Globus pallidus (tissue), 1 donor: ENCODE data around the gene ITGB8.
A peak's percentile ranks its signal among the peaks of the same experiment; 100 is the strongest.

ENCODE experiments used
- DNase-seq: peaks from one replicate; pipeline ENCODE4 v3.0.0-alpha.2; 2015; ENCODE audit warnings: low spot score

Gene ITGB8

GRCh38 chr7:20340839-20341238, 10.1 kb downstream of the ITGB8 start:
- peak; percentile 89 for DNase-seq

GRCh38 chr7:20343205-20343604, 12.5 kb downstream of the ITGB8 start:
- no peak for DNase-seq

GRCh38 chr7:20343941-20344340, 13.2 kb downstream of the ITGB8 start:
- DNase-seq = no peak

- DNase-seq = no peak
Measured at GRCh38 chr7:20344396-20344795, 13.7 kb downstream of the ITGB8 start.

DNA sequence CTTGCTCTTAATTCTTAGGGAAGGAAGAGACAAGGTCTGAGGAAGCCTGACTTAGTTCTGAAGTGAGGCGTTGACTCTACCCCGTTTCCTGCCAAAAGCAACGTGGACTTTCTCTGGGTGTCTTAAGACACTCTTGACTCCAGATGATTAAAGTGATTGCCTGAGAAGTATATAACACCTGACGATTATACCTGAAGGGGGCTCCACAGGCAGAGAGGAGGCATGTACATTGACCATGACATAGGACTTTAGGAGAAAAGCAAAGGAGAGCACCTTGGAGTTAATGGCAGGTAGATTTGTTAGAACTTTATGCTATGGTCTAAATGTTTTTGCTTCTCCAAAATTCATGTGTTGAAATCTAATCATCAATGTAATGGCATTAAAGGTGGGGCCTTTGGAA, 15.9 kb downstream of the ITGB8 start:
- no peak for DNase-seq

GRCh38 chr7:20347680-20348079, 17.0 kb downstream of the ITGB8 start:
- DNase-seq = no peak

GRCh38 chr7:20348125-20348807, 17.6 kb downstream of the ITGB8 start:
- DNase-seq = no peak

DNA sequence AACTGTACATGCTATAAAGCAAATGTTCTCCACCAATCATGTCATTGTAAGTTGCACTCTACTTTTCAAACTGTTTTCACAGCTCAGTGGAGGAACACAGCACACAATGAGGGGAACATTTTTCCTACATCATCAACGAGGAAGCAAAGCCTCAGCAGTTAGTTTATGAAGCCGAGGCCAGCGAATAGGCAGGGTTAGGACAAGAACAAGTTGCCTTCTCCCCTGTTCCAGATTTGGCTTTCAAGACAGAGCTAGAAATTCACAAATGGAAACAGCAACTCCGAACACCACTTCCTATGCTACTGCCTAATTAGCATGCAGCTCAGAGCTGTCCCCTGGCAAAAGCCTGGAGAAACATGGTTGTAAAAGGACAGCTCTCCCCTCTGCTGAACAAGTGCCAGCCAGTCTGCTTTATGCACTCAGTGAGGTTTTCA, 19.8 kb downstream of the ITGB8 start:
- DNase-seq = peak; percentile 94

DNA sequence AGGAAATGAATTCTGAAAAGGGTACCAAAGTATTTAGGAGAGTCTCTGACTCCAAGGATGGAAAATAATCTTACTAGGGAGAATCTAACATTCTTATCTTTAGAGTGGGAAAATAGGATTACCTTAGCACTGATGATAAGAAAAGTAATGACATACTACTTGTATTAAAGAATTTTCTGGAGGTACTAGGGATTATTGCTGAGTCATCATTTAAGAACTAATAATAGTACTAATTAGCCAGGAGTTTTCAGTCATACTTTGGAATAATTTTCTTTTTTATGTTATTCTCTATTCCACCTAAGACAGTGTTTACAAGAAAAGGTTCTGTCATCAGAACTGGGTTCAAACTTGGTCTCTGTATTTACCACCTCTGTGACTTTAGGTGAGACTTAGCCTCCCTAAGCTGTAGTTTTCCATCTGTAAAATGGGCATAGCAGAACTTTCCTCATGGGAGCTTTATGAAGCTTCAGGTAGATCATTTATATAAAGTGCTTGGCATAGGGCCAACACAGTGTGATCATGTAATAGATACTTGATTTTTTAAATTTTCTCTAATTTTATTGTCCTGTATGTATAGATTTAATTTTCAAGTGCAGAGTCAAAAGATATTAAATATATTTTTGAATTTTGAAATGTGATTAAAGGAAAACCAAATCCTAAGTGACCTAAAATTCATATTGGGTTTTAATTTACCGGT, 20.4 kb downstream of the ITGB8 start:
- no peak for DNase-seq

- DNase-seq = no peak
Measured at GRCh38 chr7:20351901-20352300, 21.2 kb downstream of the ITGB8 start.

DNA sequence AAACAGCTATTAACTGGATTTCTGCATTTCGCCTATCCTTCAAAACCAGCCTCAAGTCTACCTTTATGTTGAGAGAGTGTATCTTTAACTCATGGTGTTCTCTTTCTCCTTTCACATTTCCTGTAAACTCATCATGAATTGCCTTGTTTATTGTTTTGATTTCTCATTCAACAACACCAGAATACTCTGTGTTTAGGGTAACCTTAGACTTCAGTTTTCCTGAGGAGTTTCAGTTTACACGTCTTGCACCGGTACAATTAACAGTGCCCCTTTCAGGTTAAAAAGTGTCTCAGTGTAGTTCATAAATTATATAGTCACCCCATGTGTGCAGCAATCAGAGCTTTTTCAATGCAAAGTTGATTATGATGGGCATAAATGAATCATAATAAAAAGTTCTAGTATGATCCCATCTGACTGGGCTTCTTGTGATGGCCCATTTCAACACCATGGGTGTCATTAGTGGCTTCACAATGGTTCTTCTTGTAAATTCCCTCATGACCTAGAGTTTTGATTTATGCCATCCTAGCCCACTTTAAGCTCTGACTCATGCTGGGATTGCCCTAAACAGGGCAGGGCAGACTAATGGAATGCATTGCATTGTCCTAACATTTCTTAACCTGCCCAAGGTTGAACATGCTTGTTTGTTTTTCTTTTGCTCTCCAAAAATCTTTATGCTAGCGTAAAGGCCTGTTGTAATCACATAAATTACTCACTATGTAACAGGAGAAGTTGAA, 22.0 kb downstream of the ITGB8 start:
- no peak for DNase-seq

DNA sequence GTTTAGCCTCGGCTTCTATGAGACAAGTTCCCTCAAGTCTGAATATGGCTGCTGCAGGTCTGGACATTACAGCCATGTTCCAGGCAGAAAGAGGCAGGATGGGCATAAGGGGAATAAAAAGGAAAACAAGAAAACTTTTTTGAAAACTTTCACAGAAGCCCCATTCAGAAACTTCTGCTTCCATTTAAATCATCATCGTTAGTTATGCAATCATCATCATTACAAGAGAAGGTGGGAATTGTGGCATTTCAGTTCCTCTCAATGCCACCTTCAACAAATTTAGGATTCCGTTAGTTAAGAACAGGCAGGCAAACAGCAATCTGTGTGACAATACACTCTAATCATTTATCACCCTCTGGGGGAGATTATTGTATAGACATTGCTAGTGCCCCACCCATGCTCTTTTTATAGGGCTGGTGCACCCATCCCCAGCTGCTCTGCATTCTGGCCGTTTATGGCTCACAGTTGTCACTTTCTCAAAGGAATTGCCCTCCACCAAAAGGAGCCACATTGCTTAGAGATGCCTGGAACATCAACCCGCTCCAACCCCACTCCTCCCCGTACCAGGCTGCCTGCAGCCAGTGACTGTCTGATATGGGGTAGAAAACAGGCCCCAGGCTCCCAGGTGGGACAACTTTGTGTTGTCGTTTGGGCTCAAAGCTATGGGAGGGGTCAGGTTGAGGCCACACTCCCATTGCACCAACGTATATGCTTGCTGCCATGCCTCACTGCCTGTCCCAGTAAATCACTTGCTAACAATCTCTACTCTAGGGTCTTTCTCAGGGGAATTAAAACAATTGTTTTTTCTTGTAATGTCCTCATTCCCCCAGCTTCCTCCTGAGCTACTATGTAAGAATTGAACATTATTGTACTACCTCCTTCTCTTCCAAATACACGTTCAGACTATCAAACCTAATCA, 24.2 kb downstream of the ITGB8 start:
- no peak for DNase-seq

- no peak for DNase-seq
Measured at GRCh38 chr7:20358106-20358505, 27.4 kb downstream of the ITGB8 start.

GRCh38 chr7:20358762-20359282, 28.1 kb downstream of the ITGB8 start:
- DNase-seq = no peak

DNA sequence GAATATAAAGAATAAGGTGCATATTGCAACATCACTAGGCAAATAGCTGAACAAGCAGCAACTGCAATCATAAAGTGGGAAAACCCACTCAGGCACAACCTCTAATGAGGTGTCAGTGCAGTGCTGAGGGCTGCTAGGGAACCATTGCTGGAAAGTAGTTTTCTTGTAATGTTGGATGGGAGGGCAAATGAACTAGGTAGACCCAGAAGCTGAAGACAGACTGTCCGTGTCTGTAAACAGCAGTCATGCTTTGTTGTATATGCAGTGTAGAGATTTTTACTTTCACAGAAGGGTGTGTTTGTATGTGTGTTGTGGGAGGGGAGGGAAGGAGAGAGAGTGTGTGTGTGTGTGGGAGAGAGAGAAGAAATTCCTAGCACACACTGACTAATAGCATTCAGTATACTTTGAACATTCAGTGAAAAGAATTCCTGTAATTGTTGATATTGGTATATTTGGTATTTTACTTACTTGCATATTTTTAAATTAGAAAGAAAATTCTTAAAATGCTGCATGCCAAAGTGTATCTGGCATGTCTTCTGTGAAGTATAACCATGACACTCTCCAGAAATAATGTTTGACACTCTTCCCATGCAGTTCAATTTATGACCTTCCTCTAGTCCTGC, 28.8 kb downstream of the ITGB8 start:
- DNase-seq = no peak

DNA sequence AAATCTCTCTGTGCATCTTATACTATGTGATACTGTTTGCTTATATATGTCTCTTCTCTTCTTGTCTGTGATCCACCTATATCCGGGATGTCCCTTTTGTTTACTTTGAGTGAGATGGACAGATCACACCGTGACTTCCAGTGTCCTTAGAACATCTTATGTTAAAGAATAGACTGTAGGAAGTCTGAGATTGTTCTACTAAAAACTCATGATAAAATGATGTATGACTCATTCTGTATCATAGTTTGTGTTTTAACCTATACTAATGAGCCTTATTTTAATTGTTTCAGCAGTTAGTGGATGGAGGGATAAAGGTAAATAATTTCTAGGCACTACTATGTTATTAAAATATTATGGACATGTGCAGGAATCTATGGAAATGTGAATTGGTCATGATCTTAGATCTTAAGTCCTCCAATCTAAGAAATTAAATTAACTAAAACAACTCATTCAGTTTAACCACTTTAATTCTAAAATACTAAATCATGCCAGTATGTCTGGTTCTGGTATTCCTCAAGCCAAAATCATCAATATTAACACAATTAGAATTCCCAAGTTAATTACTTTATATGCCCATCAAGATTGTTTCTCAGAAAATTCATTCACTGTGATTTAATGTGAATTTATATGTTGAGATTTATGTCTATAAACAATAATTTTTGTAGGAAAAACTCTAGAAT, 32.0 kb downstream of the ITGB8 start:
- DNase-seq = no peak

GRCh38 chr7:20364571-20365196, 34.0 kb downstream of the ITGB8 start:
- no peak for DNase-seq

DNA sequence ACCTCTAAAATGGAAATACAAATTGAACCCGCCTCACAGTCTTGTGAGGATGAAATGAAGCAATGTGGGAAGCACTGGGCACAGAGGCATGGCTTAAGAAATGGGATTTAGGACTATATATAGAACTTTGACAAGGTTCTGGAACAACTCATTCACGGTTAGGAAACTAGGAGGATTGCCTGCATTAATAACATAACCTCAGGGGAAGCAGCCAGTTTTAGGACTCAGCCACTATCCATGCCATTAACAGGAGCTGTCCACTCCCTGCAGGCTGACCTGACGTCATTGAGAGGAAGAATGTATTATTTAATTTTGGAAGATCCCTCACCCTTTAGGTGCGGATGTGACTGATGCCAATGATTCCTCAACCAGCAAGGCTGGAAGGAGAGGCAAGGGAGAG, 34.8 kb downstream of the ITGB8 start:
- DNase-seq = no peak

DNA sequence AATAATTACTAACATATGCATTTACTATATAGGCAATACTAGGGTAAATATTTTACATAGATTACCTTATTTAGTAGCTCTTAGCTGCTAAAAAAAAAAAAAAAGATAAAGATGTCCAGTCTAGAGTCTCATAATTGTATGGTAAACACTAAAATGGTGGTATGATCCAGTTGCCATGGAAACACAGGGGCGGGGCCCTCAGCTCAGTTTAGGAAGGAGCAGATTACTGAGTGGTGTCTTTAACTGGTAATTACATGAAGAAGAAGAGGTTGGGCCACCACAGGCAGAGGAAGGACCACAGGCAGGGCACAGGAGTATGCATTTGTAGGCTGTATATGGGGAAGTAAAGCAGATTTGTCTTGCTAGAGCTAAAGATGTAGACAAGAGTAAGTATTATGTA, 43.7 kb downstream of the ITGB8 start:
- DNase-seq = no peak

DNA sequence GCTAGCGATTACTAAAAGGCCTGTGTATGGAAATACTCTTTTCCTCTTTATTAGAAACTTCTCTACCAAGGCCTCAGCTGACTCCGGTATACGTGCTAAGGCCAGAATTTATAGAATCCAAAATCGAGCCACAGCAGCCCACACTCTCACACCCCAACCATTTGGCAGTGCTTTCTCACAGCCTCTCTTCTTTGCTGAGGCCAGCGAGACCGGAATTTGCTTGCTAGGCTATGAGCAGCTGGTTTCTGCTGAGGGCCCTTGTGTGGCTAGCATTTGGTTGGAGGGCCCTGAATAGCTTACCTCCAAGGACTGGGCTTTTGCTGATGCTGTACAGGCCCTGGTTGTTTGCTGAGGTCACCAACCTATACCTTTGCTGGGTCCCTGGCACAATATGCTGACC, 46.1 kb downstream of the ITGB8 start:
- DNase-seq = no peak
